GM23338 (cell line): ENCODE data around the gene AHNAK2. TPM values are rescaled to one million over a fixed set of nuclear protein-coding genes. Genes with fewer than 3 reads are reported as not detected.

Experiments used
- ATAC-seq: fragments of 200-7000 bp; cut with Tn5 transposase; 3 replicates; pipeline ENCODE4 v1.9.1; 2020
- DNase-seq: peaks from one replicate; pipeline ENCODE4 v3.0.0-alpha.2; 2015; ENCODE audit warnings: low spot score
- H2AFZ ChIP-seq: fragments of 200-600 bp; sonication (generic); 2 replicates; pipeline ENCODE4 v1.8.0; 2016; ENCODE audit warnings: antibody characterized with exemption, mild to moderate bottlenecking, moderate library complexity
- H3F3A ChIP-seq: fragments of 200-600 bp; sonication (generic); replicated peaks from 2 replicates; pipeline ENCODE4 v1.8.0; 2017; ENCODE audit warnings: antibody characterized with exemption, mixed run types, low read depth
- H3K27ac ChIP-seq: fragments of 200-600 bp; sonication (generic); 2 replicates; pipeline ENCODE4 v1.6.1; 2016; ENCODE audit warnings: low read depth
- H3K27me3 ChIP-seq: fragments of 200-600 bp; sonication (generic); 2 replicates; pipeline ENCODE4 v1.8.0; 2016; ENCODE audit warnings: mild to moderate bottlenecking, mixed run types, moderate library complexity; ENCODE audit not compliant: insufficient read depth
- H3K36me3 ChIP-seq: fragments of 200-600 bp; sonication (generic); 2 replicates; pipeline ENCODE4 v1.8.0; 2016; ENCODE audit warnings: mild to moderate bottlenecking; ENCODE audit not compliant: insufficient read depth
- H3K4me1 ChIP-seq: fragments of 200-600 bp; sonication (generic); 2 replicates; pipeline ENCODE4 v1.8.0; 2016; ENCODE audit warnings: mild to moderate bottlenecking, moderate library complexity; ENCODE audit not compliant: insufficient read depth
- H3K4me2 ChIP-seq: fragments of 200-600 bp; sonication (generic); 2 replicates; pipeline ENCODE4 v1.7.1; 2017; ENCODE audit warnings: mixed run types
- H3K4me3 ChIP-seq: fragments of 200-600 bp; sonication (generic); 2 replicates; pipeline ENCODE4 v1.6.1; 2016; ENCODE audit warnings: mixed run types
- H3K79me2 ChIP-seq: fragments of 200-600 bp; sonication (generic); replicated peaks from 2 replicates; pipeline ENCODE4 v1.8.0; 2017; ENCODE audit warnings: mild to moderate bottlenecking; ENCODE audit not compliant: insufficient read depth
- H3K9me2 ChIP-seq: fragments of 200-600 bp; sonication (generic); 2 replicates; pipeline ENCODE4 v1.8.0; 2017; ENCODE audit not compliant: insufficient read depth
- H4K20me1 ChIP-seq: fragments of 200-600 bp; sonication (generic); replicated peaks from 2 replicates; pipeline ENCODE4 v1.8.0; 2017; ENCODE audit warnings: mild to moderate bottlenecking; ENCODE audit not compliant: insufficient read depth
- H3K27ac Mint-ChIP-seq: 2 replicates; pipeline ENCODE4 v1.8.0; 2020; ENCODE audit warnings: inconsistent platforms, mild to moderate bottlenecking, moderate library complexity, mixed read lengths
- H3K27me3 Mint-ChIP-seq: 3 replicates; pipeline ENCODE4 v1.8.0; 2022; ENCODE audit warnings: low read depth, mild to moderate bottlenecking, moderate library complexity, mixed read lengths, inconsistent platforms; ENCODE audit not compliant: insufficient read depth, poor library complexity
- H3K36me3 Mint-ChIP-seq: 3 replicates; pipeline ENCODE4 v1.8.0; 2021; ENCODE audit warnings: low read depth, mild to moderate bottlenecking, inconsistent platforms, moderate library complexity, mixed read lengths
- H3K4me1 Mint-ChIP-seq: 3 replicates; pipeline ENCODE4 v1.8.0; 2020; ENCODE audit warnings: mild to moderate bottlenecking, inconsistent platforms, mixed read lengths
- H3K4me3 Mint-ChIP-seq: 3 replicates; pipeline ENCODE4 v1.8.0; 2021; ENCODE audit warnings: moderate library complexity, mild to moderate bottlenecking, inconsistent platforms, mixed read lengths
- H3K9me3 Mint-ChIP-seq: 3 replicates; pipeline ENCODE4 v1.8.0; 2020; ENCODE audit warnings: moderate library complexity, mild to moderate bottlenecking, inconsistent platforms, mixed read lengths
- CREB1 ChIP-seq: fragments of 250-450 bp; sonication (Bioruptor Pico); IDR thresholded peaks from 2 replicates; pipeline ENCODE4 v1.5.0; 2020; ENCODE audit warnings: low read depth, mild to moderate bottlenecking, moderate library complexity
- ETS1 ChIP-seq: IDR thresholded peaks from 2 replicates; pipeline ENCODE4 v1.6.1; 2016; ENCODE audit warnings: antibody characterized with exemption
- EZH2 ChIP-seq: fragments of 200-600 bp; sonication (generic); IDR thresholded peaks from one replicate; pipeline ENCODE4 v1.8.0; 2017; ENCODE audit warnings: antibody characterized with exemption, mild to moderate bottlenecking, low read depth; ENCODE audit not compliant: unreplicated experiment
- EZH2phosphoT487 ChIP-seq: fragments of 200-600 bp; sonication (generic); IDR thresholded peaks from one replicate; pipeline ENCODE4 v1.8.1; 2018; ENCODE audit warnings: antibody characterized with exemption; ENCODE audit not compliant: unreplicated experiment
- JUNB ChIP-seq: IDR thresholded peaks from one replicate; pipeline ENCODE4 v1.6.1; 2016; ENCODE audit warnings: antibody characterized with exemption; ENCODE audit not compliant: unreplicated experiment
- NANOG ChIP-seq: IDR thresholded peaks from 2 replicates; pipeline ENCODE4 v1.6.1; 2016; ENCODE audit warnings: antibody characterized with exemption, borderline replicate concordance
- POLR2AphosphoS5 ChIP-seq: IDR thresholded peaks from 2 replicates; pipeline ENCODE4 v1.6.1; 2016; ENCODE audit warnings: antibody characterized with exemption, low read depth
- STAT1 ChIP-seq: IDR thresholded peaks from one replicate; pipeline ENCODE4 v1.6.1; 2016; ENCODE audit warnings: antibody characterized with exemption; ENCODE audit not compliant: unreplicated experiment
- ZNF114 ChIP-seq: fragments of 250-450 bp; sonication (Bioruptor Pico); IDR thresholded peaks from 2 replicates; pipeline ENCODE4 v1.5.0; 2020; ENCODE audit warnings: mild to moderate bottlenecking, moderate library complexity
- ZNF331 ChIP-seq: fragments of 250-450 bp; sonication (Bioruptor Pico); IDR thresholded peaks from 2 replicates; pipeline ENCODE4 v1.5.0; 2020; ENCODE audit warnings: low read depth, mild to moderate bottlenecking, moderate library complexity
- polyA plus RNA-seq: library from polyadenylated mRNA; unstranded; fragments of >200 nt; fragmentation: Nextera tagmentation; extraction: Ambion mirVana; gene quantifications from 2 replicates; pipeline ENCODE4 v1.2.1, GENCODE V29; 2016
- total RNA-seq: library from RNA; depleted of rRNA; stranded (reverse); fragments of >200 nt; shearing (Covaris generic); gene quantifications from 2 replicates; pipeline ENCODE4 v1.2.3, GENCODE V29; 2014
- TF ChIP-seq, protein P1 (sequence below): IDR thresholded peaks from one replicate; pipeline ENCODE4 v1.6.1; 2018; ENCODE audit warnings: antibody characterized with exemption; ENCODE audit not compliant: unreplicated experiment
- TF ChIP-seq, protein P2 (sequence below), 2 experiments: fragments of 200-600 bp in 1 of 2; sonication (generic) in 1 of 2; conservative IDR thresholded peaks; 2 replicates each; pipeline versions ENCODE4 v1.5.1 to v1.6.1; 2016 to 2017; ENCODE audit warnings: antibody characterized with exemption in 2 of 2, low read depth in 2 of 2, mild to moderate bottlenecking in 2 of 2, moderate library complexity in 1 of 2
- TF ChIP-seq, protein P3 (sequence below): fragments of 250-450 bp; sonication (Bioruptor Pico); IDR thresholded peaks from 2 replicates; pipeline ENCODE4 v1.5.0; 2020; ENCODE audit warnings: mild to moderate bottlenecking, moderate library complexity

The AHNAK2 gene
- total and polyA plus RNA-seq, 2 experiments from 2014 or later: 1.1 to 2.6 TPM

DNA sequence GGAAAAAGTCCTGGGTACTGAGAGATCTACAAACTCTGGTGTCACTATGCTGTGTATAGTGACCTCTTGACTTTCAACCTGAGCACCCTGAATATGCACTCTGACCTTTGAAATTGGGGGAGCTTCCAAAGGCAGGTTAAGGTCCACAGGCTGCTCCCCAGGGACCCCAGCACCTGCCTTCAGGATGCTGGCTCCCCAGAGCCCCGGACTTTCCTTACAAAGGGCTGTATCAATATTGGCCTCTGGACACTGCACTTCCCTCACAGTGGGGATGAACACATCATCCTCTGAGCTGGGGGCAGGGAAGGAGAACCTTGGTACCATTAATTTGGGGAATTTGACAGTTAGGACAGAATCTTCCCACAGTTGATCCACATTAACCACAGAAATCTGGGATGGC, 39.2 kb downstream of the AHNAK2 start:
- Histone ChIP-seq H3K4me3 (no peak overlapping the region), H4K20me1 (no peaks in the 10 kb centered on the region), H3K27ac (no peak overlapping the region), H3F3A (no peaks in the 10 kb centered on the region), H2AFZ (no peak overlapping the region), H3K36me3 (no peaks in the 10 kb centered on the region), H3K4me1 (no peaks in the 10 kb centered on the region), H3K27me3 (peaks cover 42% of the 10 kb centered on the region), H3K9me2 (no peaks in the 10 kb centered on the region), H3K4me2 (no peak overlapping the region), H3K79me2 (no peaks in the 10 kb centered on the region)
- peaks cover 7% of the 10 kb centered on the region; the same call in 1 of the 3 replicates for H3K9me3 Mint-ChIP-seq
- TF ChIP-seq STAT1: no peak
- no peak for TF ChIP-seq EZH2phosphoT487
- TF ChIP-seq, protein P1, sequence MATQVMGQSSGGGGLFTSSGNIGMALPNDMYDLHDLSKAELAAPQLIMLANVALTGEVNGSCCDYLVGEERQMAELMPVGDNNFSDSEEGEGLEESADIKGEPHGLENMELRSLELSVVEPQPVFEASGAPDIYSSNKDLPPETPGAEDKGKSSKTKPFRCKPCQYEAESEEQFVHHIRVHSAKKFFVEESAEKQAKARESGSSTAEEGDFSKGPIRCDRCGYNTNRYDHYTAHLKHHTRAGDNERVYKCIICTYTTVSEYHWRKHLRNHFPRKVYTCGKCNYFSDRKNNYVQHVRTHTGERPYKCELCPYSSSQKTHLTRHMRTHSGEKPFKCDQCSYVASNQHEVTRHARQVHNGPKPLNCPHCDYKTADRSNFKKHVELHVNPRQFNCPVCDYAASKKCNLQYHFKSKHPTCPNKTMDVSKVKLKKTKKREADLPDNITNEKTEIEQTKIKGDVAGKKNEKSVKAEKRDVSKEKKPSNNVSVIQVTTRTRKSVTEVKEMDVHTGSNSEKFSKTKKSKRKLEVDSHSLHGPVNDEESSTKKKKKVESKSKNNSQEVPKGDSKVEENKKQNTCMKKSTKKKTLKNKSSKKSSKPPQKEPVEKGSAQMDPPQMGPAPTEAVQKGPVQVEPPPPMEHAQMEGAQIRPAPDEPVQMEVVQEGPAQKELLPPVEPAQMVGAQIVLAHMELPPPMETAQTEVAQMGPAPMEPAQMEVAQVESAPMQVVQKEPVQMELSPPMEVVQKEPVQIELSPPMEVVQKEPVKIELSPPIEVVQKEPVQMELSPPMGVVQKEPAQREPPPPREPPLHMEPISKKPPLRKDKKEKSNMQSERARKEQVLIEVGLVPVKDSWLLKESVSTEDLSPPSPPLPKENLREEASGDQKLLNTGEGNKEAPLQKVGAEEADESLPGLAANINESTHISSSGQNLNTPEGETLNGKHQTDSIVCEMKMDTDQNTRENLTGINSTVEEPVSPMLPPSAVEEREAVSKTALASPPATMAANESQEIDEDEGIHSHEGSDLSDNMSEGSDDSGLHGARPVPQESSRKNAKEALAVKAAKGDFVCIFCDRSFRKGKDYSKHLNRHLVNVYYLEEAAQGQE: no peak
- no peak for TF ChIP-seq POLR2AphosphoS5
- no peak for TF ChIP-seq ZNF331 (CRISPR knock-in tag)
- no peak for TF ChIP-seq ZNF114 (CRISPR knock-in tag)
- no peak for TF ChIP-seq EZH2
- TF ChIP-seq, protein P2, sequence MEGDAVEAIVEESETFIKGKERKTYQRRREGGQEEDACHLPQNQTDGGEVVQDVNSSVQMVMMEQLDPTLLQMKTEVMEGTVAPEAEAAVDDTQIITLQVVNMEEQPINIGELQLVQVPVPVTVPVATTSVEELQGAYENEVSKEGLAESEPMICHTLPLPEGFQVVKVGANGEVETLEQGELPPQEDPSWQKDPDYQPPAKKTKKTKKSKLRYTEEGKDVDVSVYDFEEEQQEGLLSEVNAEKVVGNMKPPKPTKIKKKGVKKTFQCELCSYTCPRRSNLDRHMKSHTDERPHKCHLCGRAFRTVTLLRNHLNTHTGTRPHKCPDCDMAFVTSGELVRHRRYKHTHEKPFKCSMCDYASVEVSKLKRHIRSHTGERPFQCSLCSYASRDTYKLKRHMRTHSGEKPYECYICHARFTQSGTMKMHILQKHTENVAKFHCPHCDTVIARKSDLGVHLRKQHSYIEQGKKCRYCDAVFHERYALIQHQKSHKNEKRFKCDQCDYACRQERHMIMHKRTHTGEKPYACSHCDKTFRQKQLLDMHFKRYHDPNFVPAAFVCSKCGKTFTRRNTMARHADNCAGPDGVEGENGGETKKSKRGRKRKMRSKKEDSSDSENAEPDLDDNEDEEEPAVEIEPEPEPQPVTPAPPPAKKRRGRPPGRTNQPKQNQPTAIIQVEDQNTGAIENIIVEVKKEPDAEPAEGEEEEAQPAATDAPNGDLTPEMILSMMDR (conservative IDR thresholded peaks at IDR 0.05; ENCODE audit: low read depth in 2 of 2): no peak
- TF ChIP-seq NANOG: no peak
- no peak for TF ChIP-seq JUNB
- TF ChIP-seq, protein P3, sequence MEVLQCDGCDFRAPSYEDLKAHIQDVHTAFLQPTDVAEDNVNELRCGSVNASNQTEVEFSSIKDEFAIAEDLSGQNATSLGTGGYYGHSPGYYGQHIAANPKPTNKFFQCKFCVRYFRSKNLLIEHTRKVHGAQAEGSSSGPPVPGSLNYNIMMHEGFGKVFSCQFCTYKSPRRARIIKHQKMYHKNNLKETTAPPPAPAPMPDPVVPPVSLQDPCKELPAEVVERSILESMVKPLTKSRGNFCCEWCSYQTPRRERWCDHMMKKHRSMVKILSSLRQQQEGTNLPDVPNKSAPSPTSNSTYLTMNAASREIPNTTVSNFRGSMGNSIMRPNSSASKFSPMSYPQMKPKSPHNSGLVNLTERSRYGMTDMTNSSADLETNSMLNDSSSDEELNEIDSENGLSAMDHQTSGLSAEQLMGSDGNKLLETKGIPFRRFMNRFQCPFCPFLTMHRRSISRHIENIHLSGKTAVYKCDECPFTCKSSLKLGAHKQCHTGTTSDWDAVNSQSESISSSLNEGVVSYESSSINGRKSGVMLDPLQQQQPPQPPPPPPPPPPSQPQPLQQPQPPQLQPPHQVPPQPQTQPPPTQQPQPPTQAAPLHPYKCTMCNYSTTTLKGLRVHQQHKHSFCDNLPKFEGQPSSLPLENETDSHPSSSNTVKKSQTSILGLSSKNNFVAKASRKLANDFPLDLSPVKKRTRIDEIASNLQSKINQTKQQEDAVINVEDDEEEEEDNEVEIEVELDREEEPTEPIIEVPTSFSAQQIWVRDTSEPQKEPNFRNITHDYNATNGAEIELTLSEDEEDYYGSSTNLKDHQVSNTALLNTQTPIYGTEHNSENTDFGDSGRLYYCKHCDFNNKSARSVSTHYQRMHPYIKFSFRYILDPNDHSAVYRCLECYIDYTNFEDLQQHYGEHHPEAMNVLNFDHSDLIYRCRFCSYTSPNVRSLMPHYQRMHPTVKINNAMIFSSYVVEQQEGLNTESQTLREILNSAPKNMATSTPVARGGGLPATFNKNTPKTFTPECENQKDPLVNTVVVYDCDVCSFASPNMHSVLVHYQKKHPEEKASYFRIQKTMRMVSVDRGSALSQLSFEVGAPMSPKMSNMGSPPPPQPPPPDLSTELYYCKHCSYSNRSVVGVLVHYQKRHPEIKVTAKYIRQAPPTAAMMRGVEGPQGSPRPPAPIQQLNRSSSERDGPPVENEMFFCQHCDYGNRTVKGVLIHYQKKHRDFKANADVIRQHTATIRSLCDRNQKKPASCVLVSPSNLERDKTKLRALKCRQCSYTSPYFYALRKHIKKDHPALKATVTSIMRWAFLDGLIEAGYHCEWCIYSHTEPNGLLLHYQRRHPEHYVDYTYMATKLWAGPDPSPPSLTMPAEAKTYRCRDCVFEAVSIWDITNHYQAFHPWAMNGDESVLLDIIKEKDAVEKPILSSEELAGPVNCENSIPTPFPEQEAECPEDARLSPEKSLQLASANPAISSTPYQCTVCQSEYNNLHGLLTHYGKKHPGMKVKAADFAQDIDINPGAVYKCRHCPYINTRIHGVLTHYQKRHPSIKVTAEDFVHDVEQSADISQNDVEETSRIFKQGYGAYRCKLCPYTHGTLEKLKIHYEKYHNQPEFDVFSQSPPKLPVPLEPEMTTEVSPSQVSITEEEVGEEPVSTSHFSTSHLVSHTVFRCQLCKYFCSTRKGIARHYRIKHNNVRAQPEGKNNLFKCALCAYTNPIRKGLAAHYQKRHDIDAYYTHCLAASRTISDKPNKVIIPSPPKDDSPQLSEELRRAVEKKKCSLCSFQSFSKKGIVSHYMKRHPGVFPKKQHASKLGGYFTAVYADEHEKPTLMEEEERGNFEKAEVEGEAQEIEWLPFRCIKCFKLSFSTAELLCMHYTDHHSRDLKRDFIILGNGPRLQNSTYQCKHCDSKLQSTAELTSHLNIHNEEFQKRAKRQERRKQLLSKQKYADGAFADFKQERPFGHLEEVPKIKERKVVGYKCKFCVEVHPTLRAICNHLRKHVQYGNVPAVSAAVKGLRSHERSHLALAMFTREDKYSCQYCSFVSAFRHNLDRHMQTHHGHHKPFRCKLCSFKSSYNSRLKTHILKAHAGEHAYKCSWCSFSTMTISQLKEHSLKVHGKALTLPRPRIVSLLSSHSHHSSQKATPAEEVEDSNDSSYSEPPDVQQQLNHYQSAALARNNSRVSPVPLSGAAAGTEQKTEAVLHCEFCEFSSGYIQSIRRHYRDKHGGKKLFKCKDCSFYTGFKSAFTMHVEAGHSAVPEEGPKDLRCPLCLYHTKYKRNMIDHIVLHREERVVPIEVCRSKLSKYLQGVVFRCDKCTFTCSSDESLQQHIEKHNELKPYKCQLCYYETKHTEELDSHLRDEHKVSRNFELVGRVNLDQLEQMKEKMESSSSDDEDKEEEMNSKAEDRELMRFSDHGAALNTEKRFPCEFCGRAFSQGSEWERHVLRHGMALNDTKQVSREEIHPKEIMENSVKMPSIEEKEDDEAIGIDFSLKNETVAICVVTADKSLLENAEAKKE (CRISPR knock-in tag): no peak
- no peak for TF ChIP-seq ETS1
- TF ChIP-seq CREB1 (CRISPR knock-in tag): no peak
- no peak overlapping the region for H3K4me3 Mint-ChIP-seq
- peaks cover 3% of the 10 kb centered on the region; the same call in 1 of the 3 replicates for H3K36me3 Mint-ChIP-seq
- ATAC-seq (no peak), DNase-seq (no peak)
- no peak overlapping the region for H3K27ac Mint-ChIP-seq
- H3K27me3 Mint-ChIP-seq: peaks cover 41% of the 10 kb centered on the region
- H3K4me1 Mint-ChIP-seq: no peaks in the 10 kb centered on the region; the same call in 2 of the 3 replicates
